Thyroid gland (tissue), 4 donors: ENCODE measurements around the gene MICALL1.

Experiments used
- CTCF ChIP-seq, 6 experiments: fragments of 200-600 bp in 3 of 6; fragments of 450-650 bp in 3 of 6; sonication (generic) in 3 of 6; IDR thresholded peaks; one replicate each; pipeline ENCODE4 v1.5.1; 2016 to 2019; ENCODE audit warnings: antibody characterized with exemption in 6 of 6, mild to moderate bottlenecking in 2 of 6, inconsistent platforms in 1 of 6, moderate library complexity in 1 of 6
- POLR2A ChIP-seq, 2 donors: fragments of 450-650 bp; IDR thresholded peaks; one replicate each; pipeline ENCODE4 v1.6.1; 2017; ENCODE audit warnings: antibody characterized with exemption in 2 of 2, mild to moderate bottlenecking in 2 of 2, moderate library complexity in 1 of 2

GRCh38 chr22:37898441-37899181 lies 7.5 kb upstream of the MICALL1 start:
- no peak for TF ChIP-seq CTCF (IDR thresholded peaks at IDR 0.05)
- peak in 1 of 2 donors; percentile 47 for TF ChIP-seq POLR2A (IDR thresholded peaks at IDR 0.05)
